Activated B cell treated with CpG ODN at 0.5 μM for 24 hours (primary cell): Measurements from ENCODE around the gene SNX9. TPM values are rescaled to one million over a fixed set of nuclear protein-coding genes. Genes with fewer than 3 reads are reported as not detected.
"Not testable (repeated sequence)": the region's sequence is repeated elsewhere in the genome, so short reads cannot be mapped to it uniquely, and the experiment has no call there.

Source experiments
- ATAC-seq: fragments of 200-7000 bp; cut with Tn5 transposase; one replicate; pipeline ENCODE4 v1.10.0; 2021; ENCODE audit warnings: low read depth, mild to moderate bottlenecking, moderate library complexity
- CTCF ChIA-PET: fragments of 350-600 bp; sonication (Branson Sonifier 250); formaldehyde crosslinking; loops from one replicate; lab custom pipeline; 2021; ENCODE audit warnings: antibody characterized with exemption; lab: Charles Lee
- POLR2A ChIA-PET: fragments of 350-600 bp; sonication (Branson Sonifier 250); formaldehyde crosslinking; loops from one replicate; lab custom pipeline; 2021; ENCODE audit warnings: antibody characterized with exemption; lab: Charles Lee
- DNase-seq: peaks from one replicate; pipeline ENCODE4 v3.0.0; 2022
- H3K27ac Mint-ChIP-seq: one replicate; pipeline ENCODE4 v1.8.0; 2020; ENCODE audit warnings: mixed read lengths
- H3K27me3 Mint-ChIP-seq: one replicate; pipeline ENCODE4 v1.8.0; 2021; ENCODE audit warnings: mixed read lengths
- H3K36me3 Mint-ChIP-seq: one replicate; pipeline ENCODE4 v1.8.0; 2021; ENCODE audit warnings: low read depth, mixed read lengths
- H3K4me1 Mint-ChIP-seq: one replicate; pipeline ENCODE4 v1.8.0; 2021; ENCODE audit warnings: mixed read lengths
- H3K4me3 Mint-ChIP-seq: one replicate; pipeline ENCODE4 v1.8.0; 2020; ENCODE audit warnings: mild to moderate bottlenecking, mixed read lengths
- H3K9me3 Mint-ChIP-seq: one replicate; pipeline ENCODE4 v1.8.0; 2020; ENCODE audit warnings: mixed read lengths
- CTCF ChIP-seq: fragments of 200-600 bp; IDR thresholded peaks from one replicate; pipeline ENCODE4 v1.8.0; 2022; ENCODE audit warnings: antibody characterized with exemption, mild to moderate bottlenecking
- intact Hi-C: fragments of 100-400 bp; cut with micrococcal nuclease; formaldehyde crosslinking; loops from one replicate; pipeline ENCODE4 v1.15.1; 2024
- total RNA-seq: library from RNA; stranded (reverse); gene quantifications from 2 replicates; pipeline ENCODE4 v1.2.3, GENCODE V29; 2022

SNX9 gene
- total RNA-seq, 1 donor from 2014 or later, result 40.0 TPM

GRCh38 chr6:157839606-157840005 is 16.6 kb downstream of the SNX9 start:
- TF ChIP-seq CTCF, result no peak
- no peaks in the 10 kb centered on the region for H3K27me3 Mint-ChIP-seq
- no peak overlapping the region for H3K27ac Mint-ChIP-seq
- no peak overlapping the region for H3K4me3 Mint-ChIP-seq
- intact Hi-C loops, result loop anchor here (2.0 kb wide), 3 partner anchors 15 to 39 kb away; no protein-coding TSS in a partner anchor
- peaks cover 84% of the 10 kb centered on the region for H3K4me1 Mint-ChIP-seq
- no peak for DNase-seq
- ATAC-seq, result no peak
- ChIA-PET CTCF (interaction anchor here (2.2 kb wide), 1 partner anchor 34 kb away, joined by 11 read pairs; no protein-coding TSS in a partner anchor), POLR2A (interaction anchor here (1.8 kb wide), 1 partner anchor 15 kb away, joined by 6 read pairs; no protein-coding TSS in a partner anchor)
- peaks cover 30% of the 10 kb centered on the region for H3K36me3 Mint-ChIP-seq
- no peaks in the 10 kb centered on the region for H3K9me3 Mint-ChIP-seq

GRCh38 chr6:157840261-157840660 is 17.2 kb downstream of the SNX9 start:
- POLR2A ChIA-PET, result interaction anchor here (1.8 to 1.9 kb wide), 2 partner anchors 16 to 76 kb away, joined by 4 to 6 read pairs; no protein-coding TSS in a partner anchor
- Mint-ChIP-seq H3K4me3 (no peak overlapping the region), H3K9me3 (no peaks in the 10 kb centered on the region), H3K36me3 (peaks cover 28% of the 10 kb centered on the region), H3K27me3 (no peaks in the 10 kb centered on the region), H3K4me1 (peaks cover 88% of the 10 kb centered on the region), H3K27ac (peak overlapping the region; percentile 57)
- CTCF ChIA-PET, result interaction anchor here (2.2 kb wide), 1 partner anchor 33 kb away, joined by 11 read pairs; no protein-coding TSS in a partner anchor
- DNase-seq (no peak), ATAC-seq (no peak)
- no peak for TF ChIP-seq CTCF
- intact Hi-C loops, result loop anchor here (2.0 kb wide), 3 partner anchors 15 to 39 kb away; no protein-coding TSS in a partner anchor

- H3K27me3 Mint-ChIP-seq, result no peaks in the 10 kb centered on the region
- H3K27ac Mint-ChIP-seq, result peak overlapping the region; percentile 57
- ATAC-seq (no peak), DNase-seq (no peak)
- CTCF ChIA-PET, result interaction anchor here (2.2 kb wide), 1 partner anchor 32 kb away, joined by 11 read pairs; no protein-coding TSS in a partner anchor
- intact Hi-C loops, result loop anchor here (1.0 to 2.0 kb wide), 7 partner anchors 7 to 84 kb away; no protein-coding TSS in a partner anchor
- POLR2A ChIA-PET, result interaction anchor here (0.7 to 1.9 kb wide), 5 partner anchors 16 to 79 kb away, joined by 3 to 6 read pairs (median 4); no protein-coding TSS in a partner anchor
- H3K4me3 Mint-ChIP-seq, result peak overlapping the region; percentile 58
- peaks cover 25% of the 10 kb centered on the region for H3K36me3 Mint-ChIP-seq
- TF ChIP-seq CTCF, result no peak
- peaks cover 88% of the 10 kb centered on the region for H3K4me1 Mint-ChIP-seq
- H3K9me3 Mint-ChIP-seq, result no peaks in the 10 kb centered on the region
These were observed 17.7 kb downstream of the SNX9 start for GRCh38 chr6:157840776-157841175.

- Mint-ChIP-seq H3K27me3 (no peaks in the 10 kb centered on the region), H3K36me3 (peaks cover 23% of the 10 kb centered on the region), H3K4me1 (peaks cover 89% of the 10 kb centered on the region), H3K4me3 (peak overlapping the region; percentile 58), H3K27ac (peak overlapping the region; percentile 57), H3K9me3 (no peaks in the 10 kb centered on the region)
- intact Hi-C loops, result loop anchor here (1.0 to 2.0 kb wide), 7 partner anchors 8 to 85 kb away; no protein-coding TSS in a partner anchor
- ChIA-PET CTCF (interaction anchor here (2.2 kb wide), 1 partner anchor 32 kb away, joined by 11 read pairs; no protein-coding TSS in a partner anchor), POLR2A (interaction anchor here (0.7 to 1.9 kb wide), 5 partner anchors 17 to 80 kb away, joined by 3 to 6 read pairs (median 4); no protein-coding TSS in a partner anchor)
- TF ChIP-seq CTCF, result no peak
- ATAC-seq (peak; percentile 96), DNase-seq (peak; percentile 47)
These were observed 18.3 kb downstream of the SNX9 start for GRCh38 chr6:157841211-157841840.

- H3K4me1 Mint-ChIP-seq, result peaks cover 91% of the 10 kb centered on the region
- H3K27ac Mint-ChIP-seq, result peak overlapping the region; percentile 50
- TF ChIP-seq CTCF, result no peak
- ChIA-PET CTCF (no interaction called here), POLR2A (interaction anchor here (0.5 kb wide), 1 partner anchor 1128 kb away, joined by 3 read pairs; no protein-coding TSS in a partner anchor)
- ATAC-seq (no peak), DNase-seq (no peak)
- peaks cover 16% of the 10 kb centered on the region for H3K36me3 Mint-ChIP-seq
- intact Hi-C loops, result no loop called here
- no peaks in the 10 kb centered on the region for H3K9me3 Mint-ChIP-seq
- no peaks in the 10 kb centered on the region for H3K27me3 Mint-ChIP-seq
- H3K4me3 Mint-ChIP-seq, result no peak overlapping the region
These were observed 19.2 kb downstream of the SNX9 start for GRCh38 chr6:157842212-157842611.

GRCh38 chr6:157844196-157844595 is 21.1 kb downstream of the SNX9 start:
- DNase-seq, H3K27ac Mint-ChIP-seq, H3K27me3 Mint-ChIP-seq, intact Hi-C loops, H3K9me3 Mint-ChIP-seq, H3K4me3 Mint-ChIP-seq, CTCF ChIA-PET, ATAC-seq: not testable (repeated sequence)
- Mint-ChIP-seq H3K4me1 (peaks cover 93% of the 10 kb centered on the region), H3K36me3 (peaks cover 15% of the 10 kb centered on the region)
- POLR2A ChIA-PET, result interaction anchor here (0.7 to 2.7 kb wide), 4 partner anchors 12 to 608 kb away, joined by 3 to 15 read pairs (median 4); no protein-coding TSS in a partner anchor
